KMS-11 (cell line): ENCODE measurements around the gene DIS3L2.

Experiments used
- H2AFZ ChIP-seq: fragments of 200-600 bp; sonication (generic); 2 replicates; pipeline ENCODE4 v1.6.1; 2016; ENCODE audit warnings: antibody characterized with exemption, mixed run types, low read depth
- H3K27ac ChIP-seq: fragments of 200-600 bp; sonication (generic); 2 replicates; pipeline ENCODE4 v1.6.1; 2016; ENCODE audit warnings: mild to moderate bottlenecking, mixed run types
- H3K27me3 ChIP-seq: fragments of 200-600 bp; sonication (generic); 2 replicates; pipeline ENCODE4 v1.6.1; 2017; ENCODE audit warnings: mild to moderate bottlenecking, low read depth, mixed run types, moderate library complexity; ENCODE audit not compliant: insufficient read depth
- H3K36me3 ChIP-seq: fragments of 200-600 bp; sonication (generic); 2 replicates; pipeline ENCODE4 v1.6.1; 2017; ENCODE audit warnings: mild to moderate bottlenecking, mixed run types; ENCODE audit not compliant: insufficient read depth
- H3K4me1 ChIP-seq: fragments of 200-600 bp; sonication (generic); 2 replicates; pipeline ENCODE4 v1.6.1; 2016; ENCODE audit warnings: mild to moderate bottlenecking, low read depth, mixed run types; ENCODE audit not compliant: poor library complexity, severe bottlenecking
- H3K4me2 ChIP-seq: fragments of 200-600 bp; sonication (generic); 2 replicates; pipeline ENCODE4 v1.7.0; 2016; ENCODE audit warnings: mild to moderate bottlenecking, mixed run types
- H3K4me3 ChIP-seq: fragments of 200-600 bp; sonication (generic); IDR thresholded peaks from 2 replicates; pipeline ENCODE4 v1.6.1; 2017; ENCODE audit warnings: low read depth, low read length, mixed read lengths; ENCODE audit not compliant: insufficient read depth
- H3K79me2 ChIP-seq: fragments of 200-600 bp; sonication (generic); 2 replicates; pipeline ENCODE4 v1.6.1; 2016; ENCODE audit warnings: low read depth, mixed run types; ENCODE audit not compliant: insufficient read depth
- H3K9ac ChIP-seq: fragments of 200-600 bp; sonication (generic); 2 replicates; pipeline ENCODE4 v1.6.1; 2016; ENCODE audit warnings: mild to moderate bottlenecking, mixed run types
- H4K20me1 ChIP-seq: fragments of 200-600 bp; sonication (generic); 2 replicates; pipeline ENCODE4 v1.6.1; 2016; ENCODE audit warnings: mild to moderate bottlenecking, mixed run types; ENCODE audit not compliant: insufficient read depth
- TF ChIP-seq, protein P1 (sequence below): fragments of 200-600 bp; sonication (generic); conservative IDR thresholded peaks from 2 replicates; pipeline ENCODE4 v1.6.1; 2017; ENCODE audit warnings: low read depth, mild to moderate bottlenecking, antibody characterized with exemption, low read length, moderate library complexity, mixed read lengths

DIS3L2 gene

DNA sequence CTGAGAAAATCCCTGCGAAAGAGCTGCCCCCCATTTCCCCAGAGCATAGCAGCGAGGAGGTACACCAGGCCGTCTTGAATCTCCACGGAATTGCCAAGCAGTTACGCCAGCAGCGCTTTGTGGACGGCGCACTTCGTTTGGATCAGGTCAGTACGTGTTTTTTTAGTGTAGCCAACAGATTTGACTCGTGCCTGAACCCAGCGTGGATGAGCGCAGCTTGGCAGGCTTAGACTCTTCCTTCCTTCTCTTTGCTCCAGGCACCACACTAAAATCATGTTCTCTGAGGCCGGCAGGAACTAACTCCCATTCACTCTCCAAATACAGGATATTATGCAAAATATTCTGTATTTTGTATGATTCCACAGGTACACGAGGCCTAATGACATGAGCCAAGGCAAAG is 301.8 kb downstream of the DIS3L2 start:
- Histone ChIP-seq H3K27me3 (no peaks in the 10 kb centered on the region), H3K36me3 (no peaks in the 10 kb centered on the region), H3K4me3 (no peak overlapping the region), H3K9ac (no peak overlapping the region), H4K20me1 (no peaks in the 10 kb centered on the region), H3K27ac (no peak overlapping the region), H3K4me2 (no peak overlapping the region), H2AFZ (no peak overlapping the region), H3K4me1 (no peaks in the 10 kb centered on the region), H3K79me2 (no peaks in the 10 kb centered on the region)
- TF ChIP-seq, protein P1, sequence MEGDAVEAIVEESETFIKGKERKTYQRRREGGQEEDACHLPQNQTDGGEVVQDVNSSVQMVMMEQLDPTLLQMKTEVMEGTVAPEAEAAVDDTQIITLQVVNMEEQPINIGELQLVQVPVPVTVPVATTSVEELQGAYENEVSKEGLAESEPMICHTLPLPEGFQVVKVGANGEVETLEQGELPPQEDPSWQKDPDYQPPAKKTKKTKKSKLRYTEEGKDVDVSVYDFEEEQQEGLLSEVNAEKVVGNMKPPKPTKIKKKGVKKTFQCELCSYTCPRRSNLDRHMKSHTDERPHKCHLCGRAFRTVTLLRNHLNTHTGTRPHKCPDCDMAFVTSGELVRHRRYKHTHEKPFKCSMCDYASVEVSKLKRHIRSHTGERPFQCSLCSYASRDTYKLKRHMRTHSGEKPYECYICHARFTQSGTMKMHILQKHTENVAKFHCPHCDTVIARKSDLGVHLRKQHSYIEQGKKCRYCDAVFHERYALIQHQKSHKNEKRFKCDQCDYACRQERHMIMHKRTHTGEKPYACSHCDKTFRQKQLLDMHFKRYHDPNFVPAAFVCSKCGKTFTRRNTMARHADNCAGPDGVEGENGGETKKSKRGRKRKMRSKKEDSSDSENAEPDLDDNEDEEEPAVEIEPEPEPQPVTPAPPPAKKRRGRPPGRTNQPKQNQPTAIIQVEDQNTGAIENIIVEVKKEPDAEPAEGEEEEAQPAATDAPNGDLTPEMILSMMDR, result no peak

DNA sequence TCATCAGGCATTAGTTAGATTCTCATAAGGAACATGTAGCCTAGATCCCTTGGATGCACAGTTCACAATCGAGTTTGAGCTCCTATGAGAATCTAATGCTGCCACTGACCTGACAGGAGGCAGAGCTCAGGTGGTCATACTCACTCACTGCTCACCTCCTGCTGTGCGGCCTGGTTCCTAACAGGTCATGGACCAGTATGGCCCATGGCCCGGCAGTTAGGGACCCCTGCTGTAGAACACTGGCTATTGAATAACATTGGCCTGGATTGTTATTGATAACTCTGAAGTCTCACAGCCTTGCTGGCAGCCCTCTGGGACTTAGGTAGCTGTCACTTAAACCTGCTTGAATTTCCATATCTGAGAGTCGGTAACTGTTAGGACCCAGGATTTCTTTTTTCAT is 302.6 kb downstream of the DIS3L2 start:
- Histone ChIP-seq H4K20me1 (no peaks in the 10 kb centered on the region), H3K4me2 (no peak overlapping the region), H3K4me3 (no peak overlapping the region), H3K27me3 (no peaks in the 10 kb centered on the region), H3K9ac (no peak overlapping the region), H3K36me3 (no peaks in the 10 kb centered on the region), H3K27ac (no peak overlapping the region), H3K79me2 (no peaks in the 10 kb centered on the region), H3K4me1 (no peaks in the 10 kb centered on the region), H2AFZ (no peak overlapping the region)
- TF ChIP-seq, protein P1, result no peak

DNA sequence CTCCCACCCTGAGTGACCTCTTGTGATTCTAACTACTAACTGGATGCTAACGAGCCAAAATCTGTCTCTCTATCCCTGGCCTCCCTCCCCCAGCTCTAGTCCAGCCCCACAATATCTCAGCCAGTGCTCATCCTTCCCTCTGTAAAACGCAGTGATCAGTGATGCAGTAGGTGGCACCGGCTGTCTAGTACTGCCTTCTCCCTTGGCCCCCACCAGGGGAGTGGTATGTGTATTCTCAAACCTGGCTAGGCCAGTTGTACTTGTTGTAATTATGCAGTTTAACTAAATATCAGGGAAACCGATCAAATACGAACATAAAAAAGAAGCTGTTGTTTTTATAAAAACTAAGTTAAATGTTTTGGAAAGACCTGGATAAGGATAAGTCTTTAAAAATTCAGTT is 303.8 kb downstream of the DIS3L2 start:
- Histone ChIP-seq H3K79me2 (no peaks in the 10 kb centered on the region), H3K36me3 (no peaks in the 10 kb centered on the region), H3K27me3 (no peaks in the 10 kb centered on the region), H3K27ac (no peak overlapping the region), H4K20me1 (no peaks in the 10 kb centered on the region), H3K4me2 (no peak overlapping the region), H3K9ac (no peak overlapping the region), H3K4me3 (no peak overlapping the region), H2AFZ (no peak overlapping the region), H3K4me1 (no peaks in the 10 kb centered on the region)
- TF ChIP-seq, protein P1, result no peak

DNA sequence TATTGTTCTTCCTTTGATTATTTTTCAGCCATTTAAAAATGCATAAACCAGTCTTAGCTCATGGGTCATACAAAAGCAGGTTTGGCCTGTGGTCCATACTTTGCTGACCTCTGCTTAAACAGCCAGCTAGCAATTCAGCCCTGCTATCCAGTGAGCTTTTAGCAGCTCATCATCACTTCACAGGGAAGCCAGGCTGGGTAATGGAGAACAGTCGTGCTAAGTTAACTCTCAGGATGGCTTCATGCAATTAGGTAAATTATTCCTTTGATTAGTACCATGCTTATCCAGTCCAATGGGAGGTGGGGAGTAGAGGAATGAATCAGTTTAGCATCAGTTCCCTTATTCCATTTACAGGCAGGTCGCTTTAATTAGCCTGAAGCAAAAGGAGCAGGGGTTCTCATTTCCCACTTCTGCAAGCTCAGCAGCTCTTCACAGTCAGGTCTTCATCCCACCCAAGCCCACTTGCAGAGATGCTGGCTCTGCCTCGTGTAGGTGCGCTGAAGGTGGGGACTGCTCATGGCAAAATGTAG is 307.2 kb downstream of the DIS3L2 start:
- no peak overlapping the region for H3K4me2 ChIP-seq
- no peak overlapping the region for H3K27ac ChIP-seq

More for the DNA sequence above, 307.2 kb downstream of the DIS3L2 start:
- no peak overlapping the region for H2AFZ ChIP-seq
- H3K4me1 ChIP-seq, result peaks cover 19% of the 10 kb centered on the region
- no peaks in the 10 kb centered on the region for H3K36me3 ChIP-seq
- no peaks in the 10 kb centered on the region for H3K79me2 ChIP-seq
- no peak overlapping the region for H3K9ac ChIP-seq
- no peak overlapping the region for H3K4me3 ChIP-seq
- H3K27me3 ChIP-seq, result no peaks in the 10 kb centered on the region
- TF ChIP-seq, protein P1, result no peak
- H4K20me1 ChIP-seq, result no peaks in the 10 kb centered on the region
